NCI-H2081 treated with DMSO at 0.1 percent for 48 hours (cell line): ENCODE results near the gene PLCD3.
"Not testable (repeated sequence)": the region's sequence is repeated elsewhere in the genome, so short reads cannot be mapped to it uniquely, and the experiment has no call there.

ENCODE experiments used
- DNase-seq: peaks from one replicate; lab custom pipeline; 2025; lab: John Stamatoyannopoulos, UW

The PLCD3 gene

DNA sequence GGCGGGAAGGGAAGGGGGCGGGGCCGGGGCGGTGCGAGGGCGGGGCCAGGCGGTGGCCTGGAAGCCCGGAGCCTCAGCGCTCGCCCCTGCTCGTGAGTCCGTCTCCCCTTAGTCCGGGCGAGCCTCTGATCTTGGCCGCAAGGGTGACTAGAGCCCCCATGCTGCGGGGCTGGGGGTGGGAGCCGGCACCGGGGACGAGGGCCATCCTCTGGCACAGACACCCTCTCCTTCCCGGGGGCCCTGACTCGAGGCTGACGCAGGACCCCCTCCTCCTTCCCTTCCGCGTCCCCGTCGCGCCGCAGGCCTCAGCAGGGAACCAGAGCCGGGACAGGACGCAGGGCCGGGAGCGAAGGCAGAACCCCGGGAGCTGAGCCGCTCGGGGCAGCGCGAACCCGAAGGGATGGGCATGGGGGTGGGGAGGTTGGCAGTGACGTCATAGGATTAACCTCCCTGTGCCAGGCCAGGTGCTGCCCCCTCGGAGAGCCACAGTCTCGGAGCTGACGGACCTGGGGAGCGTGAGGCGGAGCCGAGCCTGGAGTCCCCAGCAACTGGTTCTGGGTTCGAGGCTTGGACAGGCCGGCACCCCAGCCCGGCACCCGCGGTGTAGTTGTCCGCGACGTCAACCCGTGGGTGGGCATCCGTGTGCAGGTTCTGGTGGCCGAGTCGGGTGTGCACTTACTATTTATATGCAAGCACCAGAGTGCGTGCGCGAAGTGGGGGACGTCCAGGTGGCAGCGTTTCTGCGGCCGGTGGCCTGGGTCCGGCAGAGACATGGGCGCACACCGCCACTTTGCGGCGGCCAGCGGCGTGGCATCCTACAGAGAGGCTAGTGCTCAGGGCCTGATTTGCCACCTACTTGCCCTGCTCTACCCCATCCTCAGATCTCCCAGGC is 503 bp upstream of the PLCD3 start:
- no peak for DNase-seq

DNA sequence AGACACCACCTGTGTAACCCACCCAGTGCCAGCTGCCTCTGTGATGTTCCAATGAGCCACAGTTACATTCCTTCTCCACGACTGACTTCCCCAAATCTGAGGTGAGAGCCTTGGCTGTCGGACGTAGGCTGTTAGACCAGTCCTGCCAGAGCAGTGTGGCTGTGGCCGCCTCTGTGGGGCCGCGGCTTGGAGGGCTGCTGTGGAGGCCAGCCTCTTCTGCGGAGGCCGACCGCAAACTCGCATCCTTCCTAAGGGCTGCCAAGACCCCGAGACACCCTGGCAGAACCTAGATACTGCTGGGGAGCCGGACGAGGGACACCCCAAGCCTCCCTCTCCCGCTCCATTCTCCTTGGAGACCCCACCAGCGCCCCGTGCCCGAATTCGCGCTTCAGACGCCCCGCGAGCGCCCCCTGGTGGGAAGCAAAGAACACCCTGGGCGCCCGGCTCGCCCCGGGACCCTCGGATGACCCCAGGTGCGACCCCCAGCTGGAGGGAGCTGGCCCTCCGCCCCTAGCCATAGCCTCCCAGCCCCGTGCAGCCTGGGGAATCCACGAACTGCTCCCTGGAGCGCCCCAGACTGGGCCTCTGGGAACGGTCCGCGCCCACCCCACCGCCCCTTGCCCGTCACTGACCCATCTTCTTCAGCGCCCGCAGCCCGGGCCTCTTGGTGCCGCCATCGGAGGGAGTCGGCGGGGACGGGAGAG is 547 bp downstream of the PLCD3 start:
- DNase-seq = no peak

DNA sequence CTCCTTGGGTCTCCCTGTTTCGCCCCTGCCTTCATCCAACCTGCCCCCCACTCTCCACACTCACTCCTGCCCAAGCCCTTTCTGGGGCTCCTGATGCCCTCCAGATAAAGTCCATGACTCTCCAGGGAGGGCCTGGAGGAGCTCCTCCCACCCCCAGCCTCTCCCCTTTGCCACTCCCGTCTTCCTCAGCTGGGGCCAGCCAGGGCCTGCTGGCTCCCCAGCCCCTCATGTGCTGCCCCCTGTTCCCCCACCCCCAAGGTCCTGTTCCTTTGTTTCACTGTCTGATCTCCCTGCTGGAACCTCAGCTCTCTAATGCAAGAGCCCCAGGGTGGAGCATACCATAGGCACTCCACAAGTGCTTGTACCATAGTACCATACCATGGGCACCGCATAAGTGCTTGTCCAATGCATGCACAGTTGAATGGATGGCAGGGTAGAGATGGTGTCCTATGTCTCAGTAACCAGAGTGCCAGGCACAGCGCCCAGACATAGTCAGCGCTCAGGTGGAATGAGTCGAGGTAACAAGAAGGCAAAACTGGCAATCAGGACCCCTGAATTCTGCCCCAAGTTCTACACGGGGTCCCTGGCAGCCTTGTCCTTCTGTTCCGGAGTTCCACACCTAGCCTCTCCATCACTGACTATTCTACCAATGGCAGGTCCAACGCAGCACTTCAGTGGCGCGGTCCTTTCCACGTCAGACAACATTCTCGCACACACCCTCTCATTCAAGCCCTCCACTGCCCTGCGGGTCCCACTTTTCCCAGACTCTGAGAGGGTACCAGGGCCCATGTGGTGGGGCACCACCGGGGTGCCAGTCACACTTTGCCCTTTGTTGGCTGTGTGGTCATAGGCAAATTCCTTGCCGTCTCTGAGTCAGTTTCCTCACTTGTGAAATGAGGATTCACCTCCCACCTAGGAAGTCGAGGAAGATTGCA is 1.4 kb downstream of the PLCD3 start:
- DNase-seq = no peak

DNA sequence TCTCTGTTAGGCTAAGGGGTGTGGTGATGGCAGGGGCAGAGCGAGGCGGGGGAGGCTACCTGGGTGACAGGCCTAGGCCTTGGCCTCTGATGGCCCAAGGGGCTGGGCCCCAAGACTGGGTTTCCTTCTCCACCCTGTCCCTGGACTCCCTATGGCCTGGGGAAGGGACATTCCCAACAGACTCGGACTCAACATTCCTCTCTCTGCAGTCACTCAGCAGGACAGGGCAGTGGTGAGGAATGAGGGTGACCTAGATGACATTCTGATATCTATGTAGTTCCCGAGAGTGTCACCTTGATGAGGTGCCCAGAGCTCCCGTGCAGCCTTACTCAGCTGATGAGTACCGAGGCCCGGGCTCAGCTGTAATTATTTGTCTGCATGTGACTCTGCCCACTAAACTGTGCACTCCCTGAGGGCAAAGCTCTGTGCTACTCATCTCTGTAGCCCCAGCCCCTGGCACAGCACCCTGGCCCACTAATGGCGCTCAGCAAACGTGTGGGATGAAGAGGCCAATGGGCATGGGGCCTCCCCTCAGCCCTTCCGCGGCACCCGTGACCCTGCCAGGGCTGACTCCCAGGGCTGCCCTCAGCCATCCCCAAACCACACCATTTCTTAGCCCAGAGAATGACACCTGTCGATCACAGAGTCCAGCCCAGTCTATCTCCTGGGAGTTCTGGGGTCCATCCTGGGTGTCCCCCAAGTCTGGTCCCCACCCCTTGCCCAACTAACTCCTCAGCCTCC is 2.2 kb downstream of the PLCD3 start:
- no peak for DNase-seq

DNA sequence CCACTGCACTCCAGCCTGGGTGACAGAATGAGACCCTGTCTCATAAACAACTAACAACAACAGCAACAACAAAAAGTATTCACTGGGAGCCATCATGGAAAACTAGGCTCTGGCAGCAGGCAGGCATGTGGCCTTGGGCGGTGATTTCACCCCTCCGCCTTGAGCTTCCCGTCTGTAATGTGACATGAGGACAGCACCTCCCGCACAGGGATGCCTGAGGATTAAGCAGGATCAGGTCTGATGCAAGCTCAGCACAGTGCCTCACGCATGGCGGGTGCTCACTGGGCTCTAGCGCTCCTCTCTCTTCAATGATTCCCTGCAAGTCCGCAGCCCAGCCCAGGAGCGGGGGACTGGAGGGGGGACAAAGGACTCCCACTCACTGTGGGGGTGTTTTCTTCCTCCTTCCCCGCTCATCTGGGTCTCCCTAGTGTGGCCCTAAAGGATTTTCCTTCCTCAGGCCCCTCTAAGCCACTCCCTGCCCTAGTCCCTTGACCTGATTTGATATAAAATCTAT is 2.8 kb downstream of the PLCD3 start:
- DNase-seq = no peak

DNA sequence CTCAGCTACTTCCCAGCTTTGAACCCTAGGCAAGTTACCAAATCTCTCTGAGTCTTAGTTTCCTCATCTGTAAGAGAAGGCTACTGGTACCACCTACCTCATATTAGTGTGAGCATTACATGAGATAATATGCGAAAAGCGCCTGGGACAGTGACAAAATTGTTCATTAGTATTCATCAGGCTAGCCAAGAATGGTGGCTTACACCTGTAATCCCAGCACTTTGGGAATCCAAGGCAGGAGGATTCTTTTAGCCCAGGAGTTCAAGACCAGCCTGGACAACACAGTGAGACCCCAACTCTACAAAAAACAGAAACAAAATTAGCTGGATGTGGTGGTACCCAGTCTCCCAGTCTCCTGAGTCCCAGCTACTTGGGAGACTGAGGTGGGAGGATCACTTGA is 3.3 kb downstream of the PLCD3 start:
- DNase-seq = no peak

DNA sequence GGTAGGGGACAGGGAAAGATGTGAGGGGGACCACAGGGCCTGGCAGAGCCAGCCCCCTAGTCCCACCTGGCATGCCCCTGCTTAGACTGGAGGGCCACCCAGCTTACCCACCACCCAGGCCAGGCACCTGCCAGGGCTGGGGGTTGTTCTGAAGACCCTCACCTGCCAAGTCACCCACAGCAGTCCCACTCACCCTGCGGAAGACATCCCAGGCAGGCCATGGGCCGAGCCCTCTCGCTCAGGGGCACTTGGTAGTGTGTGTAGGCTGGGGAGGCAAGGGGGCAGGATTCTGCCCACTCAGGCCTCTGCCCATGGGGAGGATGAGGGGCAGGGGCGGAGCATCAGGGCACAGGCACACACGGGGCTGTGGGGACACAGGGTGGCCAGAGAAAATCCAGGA is 4.0 kb downstream of the PLCD3 start:
- no peak for DNase-seq

DNA sequence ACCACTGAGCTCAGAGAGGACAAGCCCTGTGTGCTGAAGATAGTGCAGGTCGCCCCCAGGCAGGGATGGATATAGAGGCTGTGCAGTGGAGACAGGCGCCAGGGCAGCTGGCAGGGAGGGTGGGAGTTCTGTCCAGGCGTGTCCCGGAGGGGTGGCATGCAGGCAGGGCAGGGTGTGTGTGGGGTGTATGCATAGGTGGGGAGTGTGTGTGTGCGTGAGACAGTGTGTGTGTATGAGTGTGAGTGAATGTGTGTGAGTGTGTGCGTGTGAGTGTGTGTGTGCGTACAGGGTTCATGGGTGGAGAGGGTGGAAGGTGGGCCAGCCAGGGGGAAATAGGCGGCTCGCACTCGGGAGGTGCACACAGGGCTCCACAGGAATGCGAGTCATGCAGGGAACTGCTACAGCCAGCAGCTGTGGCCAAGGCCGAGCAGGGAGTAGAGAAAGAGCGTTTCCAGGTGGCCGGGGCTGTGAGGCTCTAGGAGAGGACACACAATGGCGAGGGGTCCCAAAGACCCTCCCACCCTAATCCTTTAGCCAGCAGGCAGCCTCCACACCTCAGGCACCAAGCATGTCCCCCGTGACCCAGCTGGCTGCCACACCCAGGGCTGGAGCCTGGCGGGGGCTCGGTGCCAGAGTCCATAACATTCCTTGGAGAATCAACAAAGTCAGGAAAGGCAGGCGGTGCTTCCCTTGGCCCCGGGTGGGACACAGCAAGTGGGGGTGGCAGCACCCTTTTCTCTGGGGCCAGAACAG is 4.6 kb downstream of the PLCD3 start:
- no peak for DNase-seq

DNA sequence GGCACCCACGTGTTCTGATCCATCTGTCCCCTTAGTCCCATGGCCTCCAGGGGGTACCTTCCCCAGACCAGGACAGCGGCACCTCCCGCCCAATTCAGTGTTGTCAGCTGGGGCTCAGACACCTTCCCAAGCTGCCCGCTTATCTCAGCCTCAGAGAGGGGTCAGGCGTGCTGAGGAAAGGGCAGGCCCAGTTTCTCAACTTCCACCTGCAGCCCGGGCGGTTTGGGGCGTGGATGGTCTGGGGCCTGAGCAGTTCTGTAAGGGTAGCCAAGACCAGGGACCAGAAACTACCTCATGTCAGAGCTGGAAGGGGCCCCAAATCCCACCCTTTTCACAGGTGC is 5.1 kb downstream of the PLCD3 start:
- no peak for DNase-seq

DNA sequence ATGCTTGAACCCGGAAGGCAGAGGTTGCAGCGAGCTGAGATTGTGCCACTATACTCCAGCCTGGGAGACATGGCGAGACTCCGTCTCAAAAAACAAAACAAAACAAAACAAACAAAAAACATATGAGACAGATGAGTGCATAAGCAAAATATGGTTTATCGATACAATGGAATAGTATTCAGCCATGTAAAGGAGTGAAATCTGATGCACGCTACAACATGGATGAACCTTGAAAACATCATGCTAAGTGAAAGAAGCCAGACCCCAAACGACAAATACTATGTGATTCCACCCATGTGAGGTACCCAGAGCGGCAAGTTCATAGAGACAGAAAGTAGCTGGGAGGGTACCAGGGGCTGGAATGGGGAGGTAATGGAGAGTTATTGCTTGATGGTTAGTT is 6.8 kb downstream of the PLCD3 start:
- DNase-seq = no peak

DNA sequence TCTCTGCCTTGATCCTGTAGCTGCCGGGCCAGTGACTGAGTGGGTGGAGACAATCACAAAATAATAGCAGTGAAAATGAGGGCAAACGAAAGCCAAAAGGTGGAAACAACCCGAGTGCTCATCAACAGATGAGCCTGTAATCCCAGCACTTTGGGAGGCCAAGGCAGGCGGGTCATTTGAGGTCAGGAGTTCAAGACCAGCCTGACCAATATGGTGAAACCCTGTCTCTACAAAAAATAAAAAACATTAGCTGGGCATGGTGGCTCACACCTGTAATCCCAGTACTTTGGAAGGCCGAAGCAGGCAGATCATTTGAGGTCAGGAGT is 7.6 kb downstream of the PLCD3 start:
- not testable (repeated sequence) for DNase-seq

DNA sequence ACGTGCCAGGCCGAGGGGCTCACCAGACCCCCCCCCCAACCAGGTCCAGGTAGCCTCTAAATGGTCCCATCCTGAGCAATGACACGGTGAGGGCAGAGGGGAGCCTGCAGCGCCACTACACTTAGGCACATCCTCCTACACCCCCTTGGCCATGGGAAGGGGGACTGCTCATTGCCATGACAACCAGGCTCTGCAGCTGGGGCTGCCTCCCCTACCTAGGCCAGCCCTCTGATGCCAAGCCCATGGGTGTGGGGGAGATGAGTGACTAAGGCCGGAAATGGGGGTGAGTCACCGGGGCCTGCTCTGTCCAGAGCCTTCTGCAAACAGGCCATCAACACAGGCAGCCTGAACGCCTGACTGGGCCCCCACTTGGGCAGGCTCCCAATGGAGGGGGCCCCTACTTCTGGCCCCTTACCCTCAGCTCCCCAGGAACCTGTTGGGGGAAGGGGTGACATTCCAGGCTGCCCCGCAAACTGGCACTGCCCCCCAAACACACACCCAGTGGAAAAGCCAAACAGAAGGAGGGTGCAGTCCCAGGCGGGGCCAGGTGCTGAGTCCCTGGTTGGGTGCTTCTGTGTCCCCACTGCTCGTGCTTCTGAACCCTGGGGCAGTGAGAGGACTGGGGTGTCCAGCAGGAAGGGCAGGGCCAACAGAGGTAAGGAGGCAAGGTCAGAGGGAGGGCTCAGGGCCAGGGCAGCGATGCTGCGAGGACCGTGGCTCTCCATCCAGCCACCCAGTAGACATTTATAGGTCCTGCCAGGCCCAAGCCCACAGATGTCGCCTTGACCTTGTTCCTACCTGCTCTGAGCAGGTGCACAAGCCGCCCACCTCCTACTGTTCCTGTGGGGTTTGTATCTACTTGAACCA is 8.2 kb downstream of the PLCD3 start:
- no peak for DNase-seq

DNA sequence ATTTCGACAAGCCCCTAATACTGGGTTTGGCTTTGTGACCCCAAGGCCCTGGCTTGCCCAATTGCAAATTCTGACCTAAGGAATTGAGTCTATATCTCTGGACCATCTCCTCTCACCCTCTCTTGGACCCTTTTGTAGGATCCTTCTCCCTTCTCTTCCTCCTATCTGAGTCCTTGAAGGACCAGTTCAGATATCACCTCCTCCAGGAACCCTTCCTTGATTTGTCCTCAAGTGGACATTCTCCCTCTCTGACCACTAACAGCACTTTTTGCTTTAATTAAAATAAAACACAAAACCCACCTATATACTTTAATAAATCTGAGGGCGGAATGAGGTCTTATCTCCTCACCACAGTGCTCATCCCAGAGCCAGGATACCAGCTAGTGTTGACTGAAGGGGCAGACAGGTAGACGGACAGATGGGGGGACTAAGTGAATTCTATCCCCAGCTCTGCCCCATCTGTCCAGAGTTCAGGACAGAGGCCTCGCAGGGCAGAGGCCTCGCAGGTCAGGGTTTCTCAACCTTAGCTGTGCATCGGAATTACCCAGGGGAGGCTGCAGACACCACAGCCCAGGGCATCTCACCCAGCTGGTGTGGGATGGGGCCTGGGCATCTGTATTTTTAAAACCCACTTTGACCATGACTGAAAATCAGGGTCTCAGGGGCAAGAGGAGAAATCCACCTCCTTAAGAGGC is 9.1 kb downstream of the PLCD3 start:
- no peak for DNase-seq

DNA sequence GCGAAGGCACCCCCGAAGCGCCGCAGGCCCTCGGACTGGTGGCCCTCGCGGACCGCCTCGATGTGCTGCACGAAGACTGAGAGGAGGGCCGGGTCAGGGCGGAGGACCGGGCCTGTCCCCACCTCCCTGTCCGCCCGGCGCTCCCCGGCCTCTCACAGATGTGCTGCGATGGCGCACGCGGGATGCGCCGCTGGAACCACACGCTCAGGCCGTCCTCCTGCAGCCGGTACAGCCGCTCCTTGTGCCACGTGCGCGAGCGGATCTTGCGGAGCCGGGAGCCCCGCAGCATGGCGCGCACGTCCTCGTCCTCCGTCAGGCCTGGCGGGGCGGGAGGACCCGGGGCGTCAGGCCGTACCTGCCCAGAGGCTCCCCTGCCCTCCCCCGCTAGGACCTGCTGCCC is 11.3 kb downstream of the PLCD3 start:
- no peak for DNase-seq

DNA sequence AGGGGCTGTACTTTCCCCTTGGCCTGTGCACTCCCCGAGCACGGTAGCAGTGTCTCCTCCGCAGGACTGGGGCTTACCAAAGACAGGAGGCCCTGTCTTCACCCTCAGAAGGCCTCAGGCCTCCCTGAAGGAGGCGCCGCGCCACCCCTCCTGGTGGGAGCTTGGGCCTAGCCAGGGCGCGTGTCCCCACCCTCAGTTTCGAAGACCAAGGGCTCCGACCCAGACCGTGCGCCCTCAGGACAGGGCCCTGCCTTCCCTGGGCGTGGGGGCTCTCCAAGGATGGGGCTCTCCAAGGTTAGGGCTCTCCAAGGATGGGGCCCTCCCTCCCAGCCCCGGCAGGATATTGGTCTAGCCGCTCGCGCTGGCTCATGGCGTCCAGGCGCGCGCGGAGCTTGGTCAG is 11.8 kb downstream of the PLCD3 start:
- DNase-seq = no peak

DNA sequence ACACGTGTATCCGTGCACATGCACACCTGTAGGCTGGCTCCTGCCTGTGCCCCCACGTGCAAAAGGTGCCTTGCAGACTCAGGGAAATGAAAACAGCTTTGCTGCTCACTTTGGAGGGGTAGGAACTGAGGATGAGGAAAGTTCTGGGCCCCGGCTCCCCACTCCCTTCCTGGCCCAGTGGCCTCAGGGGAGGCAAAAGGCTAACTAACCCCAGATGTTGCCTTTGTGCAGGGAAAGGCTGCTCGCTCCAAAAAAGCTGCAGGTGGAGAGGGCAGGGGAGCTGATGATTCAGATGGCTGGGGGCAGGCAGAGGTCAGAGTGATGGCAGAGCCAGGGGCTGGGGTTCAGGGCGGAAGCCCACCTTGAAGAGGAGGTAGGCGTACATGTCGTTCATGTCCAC is 12.4 kb downstream of the PLCD3 start:
- no peak for DNase-seq

DNA sequence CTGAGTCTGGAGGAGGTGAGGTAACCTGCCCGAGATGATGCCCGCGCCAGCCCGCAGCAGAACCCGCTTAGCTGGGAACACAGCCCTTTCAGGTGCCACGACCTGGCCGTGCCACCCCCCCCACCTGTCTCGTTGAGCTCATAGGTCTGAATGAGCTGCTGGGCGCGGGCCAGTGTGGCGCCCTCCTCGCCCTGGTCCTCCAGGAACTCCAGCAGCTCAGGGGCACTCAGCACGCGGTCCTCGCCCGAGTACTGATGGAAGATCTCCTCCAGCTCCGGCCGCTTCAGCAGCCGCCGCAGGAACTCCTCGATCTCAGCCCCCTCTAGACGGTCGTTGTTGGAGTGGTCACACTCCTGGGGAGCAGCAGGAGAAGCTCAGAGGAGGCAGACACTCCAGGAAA is 13.6 kb downstream of the PLCD3 start:
- DNase-seq = no peak

DNA sequence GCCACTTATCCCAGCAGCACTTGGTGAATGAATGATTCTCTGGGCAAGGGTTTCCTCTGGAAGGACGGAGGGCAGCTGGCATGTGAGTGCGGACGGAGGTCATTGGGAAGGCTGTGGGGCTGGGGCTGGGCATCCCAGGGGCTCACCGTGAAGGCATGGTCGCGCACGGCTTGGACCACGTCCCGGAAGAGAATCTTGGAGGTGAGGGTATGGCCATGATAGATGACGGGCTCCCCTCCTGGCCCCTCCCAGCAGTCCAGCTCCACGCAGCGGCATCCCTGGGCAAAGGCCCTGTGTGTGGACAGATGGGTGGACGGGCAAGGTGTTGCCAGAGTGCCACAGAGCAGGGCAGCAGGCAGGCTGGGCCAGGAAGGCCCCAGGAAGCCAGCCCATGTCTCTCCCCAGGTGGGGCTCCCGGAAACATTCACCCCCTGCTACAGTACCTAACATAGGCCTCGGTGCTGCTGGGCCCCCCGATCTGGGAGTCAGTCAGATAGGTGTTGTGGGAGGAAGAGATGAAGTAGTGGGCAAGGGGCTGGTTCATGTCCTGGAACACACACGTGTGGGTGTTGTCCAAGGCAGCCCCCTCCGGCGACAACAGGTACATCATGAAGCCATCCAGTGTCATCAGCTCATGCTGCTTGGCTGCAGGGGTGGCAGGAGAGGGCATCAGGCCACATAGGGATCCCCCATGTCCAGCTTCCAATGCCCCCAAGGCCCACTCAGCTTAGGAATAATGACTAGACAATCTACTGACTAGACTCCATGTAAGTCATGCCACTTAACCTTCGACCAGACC is 14.3 kb downstream of the PLCD3 start:
- DNase-seq = no peak

DNA sequence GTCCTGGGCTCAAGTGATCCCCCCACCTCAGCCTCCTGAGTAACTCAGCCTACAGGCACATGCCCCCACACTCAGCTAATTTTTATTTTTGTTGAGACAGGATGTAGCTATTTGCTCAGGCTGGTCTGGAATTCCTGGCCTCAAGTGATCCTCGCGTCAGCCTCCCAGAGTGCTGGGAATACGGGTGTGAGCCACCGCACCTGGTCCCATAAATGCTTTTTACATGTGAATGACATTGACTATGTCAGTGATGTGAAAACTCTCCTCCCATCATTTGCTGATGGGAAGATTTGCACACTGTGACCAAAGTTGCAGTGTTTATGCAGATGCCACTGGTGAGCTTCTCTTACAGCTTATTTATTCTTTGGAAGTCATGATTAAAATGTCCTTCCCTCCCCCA is 15.0 kb downstream of the PLCD3 start:
- DNase-seq = no peak
